ENCODE data around the gene MYL5.
"Not testable (repeated sequence)": the region's sequence is repeated elsewhere in the genome, so short reads cannot be mapped to it uniquely, and the experiment has no call there.

The MYL5 gene, protein sequence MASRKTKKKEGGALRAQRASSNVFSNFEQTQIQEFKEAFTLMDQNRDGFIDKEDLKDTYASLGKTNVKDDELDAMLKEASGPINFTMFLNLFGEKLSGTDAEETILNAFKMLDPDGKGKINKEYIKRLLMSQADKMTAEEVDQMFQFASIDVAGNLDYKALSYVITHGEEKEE

DNA sequence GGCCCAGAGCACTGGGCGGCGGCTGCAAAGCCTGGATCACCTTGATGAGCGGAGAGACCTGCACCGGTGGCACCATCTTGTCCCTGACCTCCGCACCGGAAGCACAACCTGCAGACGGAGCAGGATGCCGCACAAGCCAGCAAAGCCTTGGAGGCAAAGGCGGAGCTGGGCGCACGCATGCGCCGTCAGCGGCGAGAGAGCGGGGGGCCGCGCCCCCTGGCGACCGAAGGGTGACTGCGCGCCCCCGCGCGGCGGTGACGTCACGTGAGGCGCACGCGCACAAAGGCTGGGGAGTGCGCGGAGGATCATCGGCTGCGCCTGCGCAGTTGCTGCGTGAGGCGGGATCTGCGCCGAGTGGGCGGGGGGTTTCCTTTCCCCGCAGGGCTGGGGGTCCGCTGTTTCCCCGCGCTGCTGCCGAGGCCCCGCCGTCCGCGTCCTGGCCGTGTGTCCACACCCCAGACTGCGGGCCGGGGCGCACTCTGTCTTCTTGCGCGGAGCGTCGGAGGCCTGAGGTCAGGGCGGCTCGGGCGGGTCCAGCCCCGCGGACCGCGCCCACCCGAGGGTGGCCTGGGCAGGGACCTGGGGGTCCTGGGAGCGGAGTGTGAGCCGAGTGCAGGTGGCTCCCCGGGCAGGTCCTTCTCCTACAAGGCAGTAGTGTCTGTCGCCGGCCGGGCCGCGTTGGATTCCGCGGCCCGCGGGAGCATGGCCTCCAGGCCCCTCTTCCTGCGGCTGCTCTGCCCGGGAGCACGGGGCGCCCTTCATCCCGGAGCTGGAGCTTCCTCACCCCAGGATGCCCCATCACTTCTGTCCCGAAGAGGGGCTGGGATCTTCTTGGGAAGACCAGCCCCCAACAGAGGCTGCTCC is at the start of gene MYL5, which contains the start of gene ATP5ME:
Gene MYL5, plus strand, starts transcription at position 371 of the 864 bp plus-strand sequence. CDS start 3,485 bp downstream, outside the sequence.
Gene ATP5ME, minus strand, starts transcription at position 105 of the 864 bp plus-strand sequence. Its CDS starts 29 bp downstream, at position 76.
- DNase-seq: peak; percentile 82 to 89

DNA sequence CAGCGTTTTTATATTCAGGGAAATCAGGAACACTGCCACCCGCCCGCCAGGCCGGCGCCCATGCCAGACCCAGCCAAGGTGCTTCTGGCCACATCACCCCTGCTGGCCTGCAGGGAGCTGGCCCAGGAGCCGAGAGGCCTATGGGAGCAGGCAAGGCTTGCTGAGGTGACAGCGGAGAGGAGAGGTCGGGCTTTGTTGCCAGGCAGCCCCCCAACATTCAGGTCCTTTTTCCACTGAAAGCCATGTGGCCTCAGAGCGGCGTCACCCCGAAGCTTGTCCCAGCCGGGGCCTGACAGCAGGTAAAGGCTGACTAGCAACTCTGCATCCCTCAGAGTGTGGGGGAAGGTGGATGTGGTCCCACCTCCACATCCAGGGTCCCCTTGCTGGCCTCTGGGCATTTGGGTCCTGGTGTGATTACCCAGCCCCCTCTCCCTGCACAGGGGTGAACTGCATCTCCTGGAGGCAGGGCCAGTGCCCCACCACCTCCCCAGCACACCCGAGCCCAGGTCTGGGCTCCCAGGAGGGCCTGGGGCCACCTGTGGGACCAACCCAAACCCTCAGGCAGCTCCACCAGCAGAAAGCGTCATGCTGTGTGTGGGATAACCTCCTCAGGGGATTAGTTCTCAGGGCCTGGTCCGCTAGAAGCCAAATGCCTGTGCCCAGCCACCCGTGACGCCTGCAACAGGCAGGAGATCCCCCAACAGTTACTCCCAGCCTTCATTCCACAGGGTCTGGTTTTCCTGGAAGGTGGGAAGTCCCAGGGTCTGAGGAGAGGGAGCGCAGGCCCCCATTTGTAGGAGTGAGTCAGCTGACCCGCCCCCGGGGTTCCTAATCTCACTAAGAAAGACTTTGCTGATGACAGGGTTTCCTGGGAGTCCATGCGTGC is 49.4 kb upstream of the MYL5 start, which contains the start of gene PDE6B:
Gene PDE6B, plus strand, starts transcription at position 869 of the 886 bp plus-strand sequence. CDS start 54 bp downstream, outside the sequence.
- DNase-seq: no peak

DNA sequence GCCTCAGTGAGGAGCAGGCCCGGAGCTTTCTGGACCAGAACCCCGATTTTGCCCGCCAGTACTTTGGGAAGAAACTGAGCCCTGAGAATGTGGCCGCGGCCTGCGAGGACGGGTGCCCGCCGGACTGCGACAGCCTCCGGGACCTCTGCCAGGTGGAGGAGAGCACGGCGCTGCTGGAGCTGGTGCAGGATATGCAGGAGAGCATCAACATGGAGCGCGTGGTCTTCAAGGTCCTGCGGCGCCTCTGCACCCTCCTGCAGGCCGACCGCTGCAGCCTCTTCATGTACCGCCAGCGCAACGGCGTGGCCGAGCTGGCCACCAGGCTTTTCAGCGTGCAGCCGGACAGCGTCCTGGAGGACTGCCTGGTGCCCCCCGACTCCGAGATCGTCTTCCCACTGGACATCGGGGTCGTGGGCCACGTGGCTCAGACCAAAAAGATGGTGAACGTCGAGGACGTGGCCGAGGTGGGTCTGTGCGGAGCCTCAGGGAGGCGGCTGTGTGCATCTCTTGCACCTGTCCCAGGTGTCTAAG is 48.6 kb upstream of the MYL5 start:
- DNase-seq: no peak

DNA sequence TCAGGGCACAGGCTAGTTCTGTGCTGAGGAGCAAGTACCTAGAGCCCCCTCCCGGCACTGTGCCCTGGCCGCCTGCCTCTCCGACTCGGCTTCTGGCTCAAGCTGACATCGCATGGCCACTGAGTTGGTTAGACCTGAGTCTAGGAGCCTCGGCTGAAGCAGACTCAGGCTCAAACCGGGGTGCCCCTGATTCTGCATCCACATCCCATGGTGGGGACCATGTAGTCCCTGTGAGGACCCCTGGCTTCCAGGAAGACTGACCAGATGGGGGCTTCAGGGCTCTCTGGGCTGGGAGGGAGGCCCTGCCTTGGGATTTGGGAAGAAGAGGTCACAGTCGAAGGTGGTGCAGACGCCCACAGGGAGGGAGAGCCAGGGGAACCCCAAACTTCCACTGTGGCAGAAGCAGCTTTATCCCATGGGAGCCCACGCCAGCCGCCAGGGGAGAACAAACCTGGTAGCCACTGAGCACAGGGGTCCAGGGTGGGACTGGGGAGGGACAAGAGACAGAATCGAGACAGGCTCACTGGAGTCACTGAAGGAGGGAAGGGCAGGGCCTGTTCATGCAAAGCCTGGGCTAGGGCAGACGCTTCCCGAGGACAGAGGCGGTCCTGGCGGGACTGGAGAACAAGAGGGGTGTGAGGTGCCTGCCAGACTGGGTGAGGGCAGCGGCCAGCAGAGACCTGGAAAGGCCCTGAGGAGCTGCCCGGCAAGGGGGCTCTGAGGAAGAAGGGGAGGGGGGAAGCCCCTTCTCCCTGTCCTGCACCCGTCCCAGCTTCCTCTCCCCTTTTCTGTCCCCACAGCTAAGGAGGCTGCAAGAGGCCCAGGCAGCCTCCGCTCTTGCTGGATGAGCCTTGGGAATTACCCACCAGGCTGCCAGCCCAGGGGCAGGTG is 47.9 kb upstream of the MYL5 start:
- no peak for DNase-seq

DNA sequence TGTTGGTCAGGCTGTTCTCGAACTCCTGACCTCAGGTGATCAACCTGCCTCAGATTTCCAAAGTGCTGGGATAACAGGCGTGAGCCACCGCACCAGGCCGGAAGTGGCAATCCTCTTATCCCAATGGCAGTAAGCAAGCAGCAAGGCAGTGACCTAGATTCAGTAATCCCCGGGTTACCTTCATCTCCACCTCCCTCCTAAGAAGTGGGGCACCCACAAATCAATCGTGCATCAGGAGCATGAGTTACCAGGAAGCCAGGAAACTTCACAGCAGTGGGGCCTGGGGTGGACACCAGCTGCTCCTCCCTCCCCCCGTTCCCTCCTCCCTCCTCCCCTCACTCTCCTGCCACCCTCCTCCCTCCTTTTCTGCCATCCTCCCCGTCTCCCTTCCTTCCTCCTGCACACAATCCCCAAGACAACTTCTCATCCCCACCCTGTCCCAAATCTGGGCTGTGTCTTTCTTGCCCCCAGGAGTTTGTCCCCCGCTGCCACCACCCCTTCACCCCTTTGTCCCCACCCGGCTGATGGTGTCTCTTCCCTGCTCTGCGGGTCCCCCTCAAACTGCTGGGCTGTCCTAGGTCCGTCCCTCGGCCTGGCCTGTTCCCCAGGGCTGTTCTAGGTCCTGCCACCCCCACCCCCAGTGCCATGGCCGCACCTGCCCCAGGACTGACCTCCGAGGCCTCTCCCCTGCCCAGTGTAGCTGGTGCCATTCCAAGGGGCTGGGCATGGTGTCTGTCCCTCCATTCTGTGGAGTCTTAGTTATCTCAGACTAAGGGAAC is 46.8 kb upstream of the MYL5 start:
- DNase-seq: no peak

DNA sequence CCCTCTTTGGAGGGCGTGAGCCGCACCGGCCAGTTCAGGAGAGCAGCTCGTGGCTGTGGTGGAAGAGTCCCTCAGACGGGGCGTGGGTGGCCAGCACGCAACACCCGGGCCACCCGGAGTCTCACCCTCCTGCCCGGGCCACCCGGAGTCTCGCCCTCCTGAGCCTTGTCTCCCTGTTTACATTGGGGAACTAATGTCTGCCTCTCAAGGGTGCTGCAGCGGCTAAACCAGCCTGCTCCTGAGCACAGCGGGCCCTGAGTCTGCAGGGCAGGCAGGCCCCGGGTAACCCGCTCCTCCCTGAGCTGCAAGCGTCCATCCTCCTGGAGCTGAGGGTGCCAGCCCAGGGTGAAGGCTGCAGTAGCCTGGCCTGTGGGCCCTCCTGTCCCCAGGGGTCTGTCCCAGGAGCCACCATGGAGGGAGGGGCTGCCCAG is 46.0 kb upstream of the MYL5 start:
- no peak for DNase-seq

DNA sequence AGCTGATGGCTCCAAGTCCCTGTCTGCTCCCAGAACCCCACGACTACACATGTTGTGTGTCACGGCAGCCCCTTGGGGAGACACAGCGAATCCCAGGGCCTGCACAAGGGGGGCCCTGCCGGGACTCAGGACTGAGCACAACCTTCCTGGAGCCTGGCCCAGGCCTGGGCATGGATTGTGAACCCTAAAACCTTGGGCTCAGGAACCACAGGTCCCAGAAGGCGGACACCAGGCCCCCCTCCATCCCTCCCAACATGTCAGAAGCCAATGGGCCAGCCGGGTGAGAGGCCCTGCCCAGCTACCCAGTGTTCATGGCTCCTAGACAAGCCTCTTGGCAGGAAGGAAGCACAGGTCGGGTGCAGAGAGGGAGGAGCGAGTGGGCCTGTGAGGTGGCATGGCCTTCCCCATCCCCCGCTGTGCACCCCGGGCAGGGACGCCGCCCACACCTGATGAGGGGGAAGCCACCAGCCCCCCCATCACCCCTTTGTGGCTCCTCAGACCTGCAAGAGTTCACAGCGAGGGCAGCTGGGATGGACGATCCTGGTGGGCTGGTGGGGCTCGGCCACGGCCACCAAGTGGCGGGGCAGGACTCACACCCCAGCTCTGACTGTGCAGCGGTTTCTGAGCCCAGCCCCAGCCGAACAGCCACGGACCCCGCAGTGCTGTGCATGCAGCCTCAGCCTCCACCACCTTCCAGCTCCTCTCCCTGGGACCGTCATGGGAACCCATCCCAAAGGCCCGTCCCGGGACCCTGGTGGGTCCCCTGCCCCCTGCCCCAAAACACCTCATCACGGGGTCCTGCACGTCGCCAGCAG is 45.3 kb upstream of the MYL5 start:
- DNase-seq: no peak

DNA sequence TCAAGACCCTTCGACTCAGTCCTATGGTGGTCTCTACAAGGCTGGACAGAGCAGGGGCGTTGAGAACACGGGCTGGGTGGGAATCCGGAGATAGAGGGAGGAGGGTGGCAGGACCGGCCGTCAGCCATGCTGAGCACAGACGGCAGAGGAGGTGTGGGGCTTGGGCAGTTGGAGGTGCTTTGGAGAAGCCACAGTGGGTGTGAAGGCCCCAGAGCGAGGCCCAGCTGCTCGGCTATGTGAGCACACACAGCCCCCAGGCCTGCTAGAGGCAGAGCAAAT is 44.8 kb upstream of the MYL5 start:
- no peak for DNase-seq

DNA sequence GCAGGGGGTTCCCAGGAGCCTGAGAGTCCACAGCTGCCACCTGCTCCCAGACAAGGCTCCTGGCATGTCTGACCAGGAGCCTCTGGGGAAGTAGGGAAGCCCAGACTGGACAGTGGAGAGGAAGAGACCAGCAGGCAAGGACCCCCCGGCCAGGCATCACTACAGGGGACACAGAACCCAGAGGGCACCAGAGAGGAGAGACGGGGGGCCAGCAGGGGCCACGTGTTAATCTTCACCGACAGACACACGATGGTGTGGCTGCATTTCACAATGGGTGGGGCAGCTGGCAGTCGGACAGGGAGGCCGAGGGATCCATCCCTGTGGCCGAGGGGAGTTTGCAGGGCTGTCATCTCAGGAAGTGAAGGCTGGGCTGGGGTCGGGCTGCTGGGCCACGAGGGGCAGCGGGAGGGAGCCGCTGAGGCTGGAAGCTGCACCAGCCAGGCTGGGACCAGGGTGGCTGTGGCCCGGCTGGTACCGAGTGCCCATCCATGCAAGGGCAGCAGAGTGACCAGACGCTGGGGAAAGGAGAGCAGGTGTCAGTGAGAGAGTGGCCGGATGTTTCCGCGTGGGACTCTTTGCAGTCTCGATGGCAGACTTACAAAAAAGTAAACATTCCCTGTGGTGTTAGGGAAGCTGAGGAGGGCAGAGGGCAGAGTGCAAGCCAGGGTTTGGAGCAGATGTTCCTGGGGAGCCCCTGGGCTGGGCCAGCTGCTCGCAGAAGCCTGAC is 44.3 kb upstream of the MYL5 start:
- DNase-seq: no peak

DNA sequence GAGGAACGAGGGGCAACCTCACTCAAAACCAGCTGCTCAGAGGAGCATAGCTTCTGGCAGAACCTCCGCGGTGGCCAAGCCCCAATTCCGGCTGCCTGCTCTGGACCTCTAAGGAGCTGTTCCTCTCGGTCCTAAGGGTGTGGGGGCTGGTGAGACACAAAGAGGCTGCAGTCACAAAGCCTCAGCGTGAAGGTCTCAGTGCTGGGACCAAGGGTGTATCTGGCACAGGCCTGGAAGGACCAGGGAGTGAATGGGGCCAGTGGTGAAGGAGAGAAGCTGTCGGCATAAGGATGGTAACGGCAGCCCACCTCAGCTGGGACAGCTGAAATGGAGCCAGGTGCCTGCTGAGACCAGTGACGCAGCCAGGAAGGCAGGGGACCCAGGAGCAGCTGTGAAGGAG is 43.7 kb upstream of the MYL5 start:
- no peak for DNase-seq

DNA sequence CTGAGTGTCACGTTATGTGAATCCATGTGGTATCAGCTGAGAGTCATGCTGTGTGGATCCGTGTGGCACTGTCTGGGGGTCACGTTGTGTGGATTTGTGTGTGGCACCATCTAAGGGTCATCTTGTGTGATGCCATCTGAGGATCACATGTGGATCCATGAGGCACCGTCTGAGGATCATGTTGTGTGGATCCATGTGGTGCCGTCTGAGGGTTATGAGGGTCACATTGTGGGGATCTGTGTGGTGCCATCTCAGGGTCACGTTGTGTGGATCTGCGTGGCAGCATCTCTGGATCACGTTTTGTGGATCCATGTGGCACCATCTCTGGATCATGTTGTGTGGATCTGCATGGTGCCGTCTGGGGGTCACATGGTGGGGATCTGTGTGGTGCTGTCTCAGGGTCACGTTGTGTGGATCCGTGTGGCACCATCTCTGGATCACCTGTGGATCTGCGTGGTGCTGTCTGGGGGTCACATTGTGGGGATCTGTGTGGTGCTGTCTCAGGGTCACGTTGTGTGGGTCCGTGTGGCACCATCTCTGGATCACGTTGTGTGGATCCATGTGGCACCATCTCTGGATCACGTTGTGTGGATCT is 42.0 kb upstream of the MYL5 start:
- DNase-seq: no peak

DNA sequence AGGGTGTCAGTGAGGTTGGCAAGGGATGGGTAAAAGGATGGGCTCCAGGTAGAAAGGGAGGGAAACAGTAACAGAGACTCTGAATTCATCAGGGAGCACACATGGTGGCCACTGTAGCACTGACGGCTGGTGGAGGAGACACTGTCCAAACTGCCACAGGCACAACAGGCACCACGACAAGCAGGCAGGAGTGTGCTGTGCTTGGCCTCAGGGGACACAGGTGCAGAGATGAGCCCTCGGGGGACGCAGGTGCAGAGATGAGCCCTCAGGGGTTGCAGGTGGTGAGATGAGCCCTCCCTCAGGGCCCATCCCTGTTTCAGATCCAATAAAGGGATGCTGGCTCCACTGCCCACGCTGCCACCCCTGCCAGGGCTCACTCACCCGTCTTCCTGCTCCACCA is 41.4 kb upstream of the MYL5 start:
- no peak for DNase-seq

DNA sequence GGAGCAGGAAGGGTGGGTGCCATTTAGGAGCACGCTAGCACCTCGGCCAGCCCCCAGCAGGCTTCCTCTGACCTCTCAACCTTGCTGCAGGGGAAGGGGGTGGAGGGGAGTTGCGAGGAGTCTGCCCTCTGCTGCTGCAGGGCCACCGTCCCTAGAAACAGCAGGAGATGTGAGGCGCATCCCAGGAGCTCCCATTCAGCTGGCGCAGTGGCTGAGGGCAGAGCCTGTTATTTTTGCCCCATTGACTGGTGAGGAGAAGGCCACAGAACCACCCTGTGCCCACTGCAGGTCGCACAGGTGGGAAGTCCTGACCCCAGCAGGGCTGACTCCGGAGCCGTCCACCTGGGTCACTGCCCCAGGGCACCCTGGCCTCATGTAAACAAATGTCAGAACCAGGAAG is 40.9 kb upstream of the MYL5 start:
- no peak for DNase-seq

DNA sequence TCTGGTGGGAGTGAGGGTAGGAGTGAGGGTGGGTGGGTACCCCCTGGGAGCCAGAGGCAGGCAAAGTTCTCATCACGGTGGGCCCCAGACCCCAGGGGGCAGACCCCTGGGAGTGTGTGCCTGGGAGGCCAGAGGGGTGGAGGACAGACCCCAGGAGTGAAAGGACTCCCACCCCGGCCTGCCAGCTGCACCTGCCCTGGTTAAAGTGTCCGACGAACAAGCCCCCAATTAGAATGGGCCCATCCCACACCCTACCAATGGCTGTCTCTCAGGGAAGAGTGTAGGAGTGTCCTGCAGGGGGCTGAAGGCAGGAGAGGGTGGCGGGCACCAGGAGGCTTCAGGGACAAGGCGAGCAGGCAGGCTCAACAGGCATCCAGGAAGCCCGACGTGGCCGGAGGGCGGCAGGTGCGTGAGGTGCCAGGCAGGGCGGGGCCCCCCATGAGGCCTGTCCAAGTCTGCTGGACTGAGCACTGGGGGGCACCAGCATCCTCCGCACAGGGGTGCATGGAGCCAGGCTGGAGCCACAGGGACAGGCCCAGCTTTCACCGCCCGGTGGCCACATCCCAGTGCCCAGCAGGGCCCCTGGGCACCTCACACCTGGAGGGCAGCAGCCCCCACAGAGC is 40.3 kb upstream of the MYL5 start:
- DNase-seq: no peak

DNA sequence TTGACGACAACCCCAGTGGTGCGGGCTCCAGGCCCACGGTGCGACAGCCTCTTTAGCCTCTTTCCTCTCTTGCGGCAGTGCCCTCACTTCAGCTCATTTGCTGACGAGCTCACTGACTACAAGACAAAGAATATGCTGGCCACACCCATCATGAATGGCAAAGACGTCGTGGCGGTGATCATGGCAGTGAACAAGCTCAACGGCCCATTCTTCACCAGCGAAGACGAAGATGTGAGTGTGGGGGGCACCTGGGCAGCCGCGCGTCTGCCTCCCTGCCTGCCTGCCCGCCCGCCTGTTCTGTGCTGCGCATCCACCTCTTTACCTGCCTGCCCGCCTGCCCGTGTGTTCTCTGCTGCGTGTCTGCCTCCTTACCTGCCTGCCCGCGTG is 39.8 kb upstream of the MYL5 start:
- no peak for DNase-seq

DNA sequence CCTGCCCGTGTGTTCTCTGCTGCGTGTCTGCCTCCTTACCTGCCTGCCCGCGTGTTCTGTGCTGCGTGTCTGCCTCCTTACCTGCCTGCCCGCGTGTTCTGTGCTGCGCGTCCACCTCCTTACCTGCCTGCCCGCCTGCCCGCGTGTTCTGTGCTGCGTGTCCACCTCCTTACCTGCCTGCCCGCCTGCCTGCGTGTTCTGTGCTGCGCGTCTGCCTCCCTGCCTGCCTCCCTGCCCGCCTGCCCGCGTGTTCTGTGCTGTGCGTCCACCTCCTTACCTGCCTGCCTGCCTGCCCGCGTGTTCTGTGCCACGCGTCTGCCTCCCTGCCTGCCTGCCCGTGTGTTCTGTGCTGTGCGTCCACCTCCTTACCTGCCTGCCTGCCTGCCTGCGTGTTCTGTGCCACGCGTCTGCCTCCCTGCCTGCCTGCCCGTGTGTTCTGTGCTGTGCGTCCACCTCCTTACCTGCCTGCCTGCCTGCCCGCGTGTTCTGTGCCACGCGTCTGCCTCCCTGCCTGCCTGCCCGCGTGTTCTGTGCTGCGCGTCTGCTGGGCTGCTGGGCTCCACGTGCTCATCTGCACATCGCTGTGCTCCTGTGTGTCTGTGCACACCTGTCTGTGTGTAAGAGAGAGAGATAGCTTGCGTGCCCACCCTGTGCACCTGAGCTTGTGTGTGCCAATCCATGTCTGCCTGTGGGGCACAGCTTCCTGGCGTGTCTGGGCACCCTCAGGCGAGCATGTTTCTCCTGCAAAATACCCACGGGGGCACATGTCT is 39.1 kb upstream of the MYL5 start:
- not testable (repeated sequence) for DNase-seq

DNA sequence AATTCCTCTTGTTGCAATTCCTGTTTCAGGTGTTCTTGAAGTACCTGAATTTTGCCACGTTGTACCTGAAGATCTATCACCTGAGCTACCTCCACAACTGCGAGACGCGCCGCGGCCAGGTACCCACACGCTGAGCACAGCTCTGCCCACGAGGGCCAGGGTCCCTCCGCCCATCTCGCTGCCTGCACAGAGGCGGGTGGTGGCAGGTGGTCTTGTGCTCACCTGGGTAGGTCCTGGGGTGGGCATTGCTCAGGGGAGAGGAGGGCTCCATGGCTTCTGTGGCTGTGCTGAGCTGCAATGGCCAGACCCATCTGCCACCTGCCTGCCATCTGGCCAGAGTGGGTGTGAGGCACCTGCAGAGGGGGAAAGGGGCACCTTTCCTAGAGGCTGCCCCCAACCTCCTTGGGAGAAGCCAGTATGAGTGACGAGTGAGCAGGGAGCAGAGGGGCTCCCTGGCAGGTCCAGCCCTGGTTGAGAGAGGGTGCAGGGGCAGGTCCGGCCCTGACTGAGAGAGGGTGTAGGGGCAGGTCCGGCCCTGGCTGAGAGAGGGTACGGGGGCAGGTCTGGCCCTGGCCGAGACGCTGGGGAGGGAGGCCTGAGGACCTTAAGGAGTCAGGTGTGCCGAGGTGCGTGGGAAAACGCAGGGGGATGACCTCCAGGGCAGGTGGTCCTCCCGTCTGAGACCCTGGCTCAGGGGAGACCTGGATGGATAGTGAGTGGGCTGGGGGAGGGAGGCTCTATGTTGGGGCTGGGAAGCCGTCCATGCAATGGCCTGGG is 38.3 kb upstream of the MYL5 start:
- no peak for DNase-seq
